ENCODE results near the gene COPE. TPM values are rescaled to one million over a fixed set of nuclear protein-coding genes. Genes with fewer than 3 reads are reported as not detected.
"Not testable (repeated sequence)": the region's sequence is repeated elsewhere in the genome, so short reads cannot be mapped to it uniquely, and the experiment has no call there.

COPE gene
- total RNA-seq, 1 donor, result 179 TPM

- TF ChIP-seq, protein P1, sequence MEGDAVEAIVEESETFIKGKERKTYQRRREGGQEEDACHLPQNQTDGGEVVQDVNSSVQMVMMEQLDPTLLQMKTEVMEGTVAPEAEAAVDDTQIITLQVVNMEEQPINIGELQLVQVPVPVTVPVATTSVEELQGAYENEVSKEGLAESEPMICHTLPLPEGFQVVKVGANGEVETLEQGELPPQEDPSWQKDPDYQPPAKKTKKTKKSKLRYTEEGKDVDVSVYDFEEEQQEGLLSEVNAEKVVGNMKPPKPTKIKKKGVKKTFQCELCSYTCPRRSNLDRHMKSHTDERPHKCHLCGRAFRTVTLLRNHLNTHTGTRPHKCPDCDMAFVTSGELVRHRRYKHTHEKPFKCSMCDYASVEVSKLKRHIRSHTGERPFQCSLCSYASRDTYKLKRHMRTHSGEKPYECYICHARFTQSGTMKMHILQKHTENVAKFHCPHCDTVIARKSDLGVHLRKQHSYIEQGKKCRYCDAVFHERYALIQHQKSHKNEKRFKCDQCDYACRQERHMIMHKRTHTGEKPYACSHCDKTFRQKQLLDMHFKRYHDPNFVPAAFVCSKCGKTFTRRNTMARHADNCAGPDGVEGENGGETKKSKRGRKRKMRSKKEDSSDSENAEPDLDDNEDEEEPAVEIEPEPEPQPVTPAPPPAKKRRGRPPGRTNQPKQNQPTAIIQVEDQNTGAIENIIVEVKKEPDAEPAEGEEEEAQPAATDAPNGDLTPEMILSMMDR (IDR thresholded peaks at IDR 0.05; ENCODE audit: extremely low read depth, low read depth, low read length), result no peak
- H3K4me2 ChIP-seq (ENCODE audit: insufficient read depth, low read length), result no peak overlapping the region
- H4K20me1 ChIP-seq (ENCODE audit: insufficient read depth, low read length), result no peaks in the 10 kb centered on the region
- peaks cover 5% of the 10 kb centered on the region for H3K27me3 ChIP-seq (ENCODE audit: insufficient read depth, low read length)
- no peak overlapping the region for H3K27ac ChIP-seq (ENCODE audit: low read depth, low read length)
- no peak overlapping the region for H3K4me3 ChIP-seq (ENCODE audit: insufficient read depth, low read length)
- H2AFZ ChIP-seq (ENCODE audit: low read length), result no peak overlapping the region
- no peaks in the 10 kb centered on the region for H3K79me2 ChIP-seq (ENCODE audit: insufficient read depth, low read length)
- no peaks in the 10 kb centered on the region for H3K36me3 ChIP-seq (ENCODE audit: insufficient read depth, low read length)
- H3K4me1 ChIP-seq (ENCODE audit: insufficient read depth, low read length), result no peaks in the 10 kb centered on the region
- peak; percentile 65 for DNase-seq (ENCODE audit: insufficient read length, low spot score, missing footprints)
- no peaks in the 10 kb centered on the region for H3K9me3 ChIP-seq (ENCODE audit: low read depth, low read length)
Observed at GRCh38 chr19:18961767-18962620, 42.8 kb upstream of the COPE start.

DNA sequence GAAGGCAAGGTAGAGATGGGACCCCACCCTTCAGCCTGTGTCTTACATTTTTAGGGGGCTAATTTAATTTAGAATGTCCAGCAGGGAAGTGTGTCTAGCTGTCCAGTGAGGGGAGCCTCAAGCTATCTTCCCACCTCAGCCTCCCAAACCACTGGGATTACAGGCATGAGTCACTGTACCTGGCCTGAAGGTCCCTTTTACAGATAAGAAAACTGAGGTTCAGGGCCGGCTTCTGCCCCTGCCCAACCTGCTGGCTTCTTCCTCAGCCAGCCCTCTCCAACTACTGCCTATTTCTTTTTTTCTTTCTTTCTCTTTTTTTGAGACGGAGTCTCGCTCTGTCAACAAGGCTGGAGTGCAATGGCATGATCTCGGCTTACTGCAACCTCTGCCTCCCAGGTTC lies 41.2 kb upstream of the COPE start:
- no peaks in the 10 kb centered on the region for H3K79me2 ChIP-seq (ENCODE audit: insufficient read depth, low read length)
- no peaks in the 10 kb centered on the region for H4K20me1 ChIP-seq (ENCODE audit: insufficient read depth, low read length)
- no peak overlapping the region for H3K4me2 ChIP-seq (ENCODE audit: insufficient read depth, low read length)
- peak; percentile 17 for DNase-seq (ENCODE audit: insufficient read length, low spot score, missing footprints)
- H3K4me1 ChIP-seq (ENCODE audit: insufficient read depth, low read length), result no peaks in the 10 kb centered on the region
- H3K27ac ChIP-seq (ENCODE audit: low read depth, low read length), result no peak overlapping the region
- H3K36me3 ChIP-seq (ENCODE audit: insufficient read depth, low read length), result no peaks in the 10 kb centered on the region
- TF ChIP-seq, protein P1 (IDR thresholded peaks at IDR 0.05; ENCODE audit: extremely low read depth, low read depth, low read length), result no peak
- peaks cover 5% of the 10 kb centered on the region for H3K27me3 ChIP-seq (ENCODE audit: insufficient read depth, low read length)
- H2AFZ ChIP-seq (ENCODE audit: low read length), result no peak overlapping the region
- H3K9me3 ChIP-seq (ENCODE audit: low read depth, low read length), result no peaks in the 10 kb centered on the region
- no peak overlapping the region for H3K4me3 ChIP-seq (ENCODE audit: insufficient read depth, low read length)

GRCh38 chr19:18955042-18955441 lies 35.9 kb upstream of the COPE start:
- Histone ChIP-seq H3K36me3 (ENCODE audit: insufficient read depth, low read length) (no peaks in the 10 kb centered on the region), H3K27me3 (ENCODE audit: insufficient read depth, low read length) (no peaks in the 10 kb centered on the region), H3K4me3 (ENCODE audit: insufficient read depth, low read length) (no peak overlapping the region), H3K4me1 (ENCODE audit: insufficient read depth, low read length) (peaks cover 6% of the 10 kb centered on the region), H3K79me2 (ENCODE audit: insufficient read depth, low read length) (no peaks in the 10 kb centered on the region), H3K4me2 (ENCODE audit: insufficient read depth, low read length) (no peak overlapping the region), H3K27ac (ENCODE audit: low read depth, low read length) (no peak overlapping the region), H2AFZ (ENCODE audit: low read length) (no peak overlapping the region), H3K9me3 (ENCODE audit: low read depth, low read length) (no peaks in the 10 kb centered on the region), H4K20me1 (ENCODE audit: insufficient read depth, low read length) (peaks cover 3% of the 10 kb centered on the region)
- DNase-seq (ENCODE audit: insufficient read length, low spot score, missing footprints), result no peak
- TF ChIP-seq, protein P1 (IDR thresholded peaks at IDR 0.05; ENCODE audit: extremely low read depth, low read depth, low read length), result no peak

GRCh38 chr19:18954094-18954493 lies 34.9 kb upstream of the COPE start:
- H3K9me3 ChIP-seq (ENCODE audit: low read depth, low read length), result no peaks in the 10 kb centered on the region

GRCh38 chr19:18952364-18953003 lies 33.3 kb upstream of the COPE start:
- H4K20me1 ChIP-seq (ENCODE audit: insufficient read depth, low read length); H3K27me3 ChIP-seq (ENCODE audit: insufficient read depth, low read length); H2AFZ ChIP-seq (ENCODE audit: low read length); H3K4me3 ChIP-seq (ENCODE audit: insufficient read depth, low read length); H3K9me3 ChIP-seq (ENCODE audit: low read depth, low read length); H3K4me2 ChIP-seq (ENCODE audit: insufficient read depth, low read length); H3K36me3 ChIP-seq (ENCODE audit: insufficient read depth, low read length); DNase-seq (ENCODE audit: insufficient read length, low spot score, missing footprints); H3K27ac ChIP-seq (ENCODE audit: low read depth, low read length); H3K79me2 ChIP-seq (ENCODE audit: insufficient read depth, low read length); H3K4me1 ChIP-seq (ENCODE audit: insufficient read depth, low read length): not testable (repeated sequence)

More at GRCh38 chr19:18954094-18954493, 34.9 kb upstream of the COPE start:
- H4K20me1 ChIP-seq (ENCODE audit: insufficient read depth, low read length), result peaks cover 3% of the 10 kb centered on the region
- H3K4me3 ChIP-seq (ENCODE audit: insufficient read depth, low read length), result no peak overlapping the region
- no peaks in the 10 kb centered on the region for H3K27me3 ChIP-seq (ENCODE audit: insufficient read depth, low read length)
- no peak overlapping the region for H2AFZ ChIP-seq (ENCODE audit: low read length)
- no peaks in the 10 kb centered on the region for H3K36me3 ChIP-seq (ENCODE audit: insufficient read depth, low read length)
- H3K27ac ChIP-seq (ENCODE audit: low read depth, low read length), result no peak overlapping the region
- TF ChIP-seq, protein P1 (IDR thresholded peaks at IDR 0.05; ENCODE audit: extremely low read depth, low read depth, low read length), result no peak
- no peak for DNase-seq (ENCODE audit: insufficient read length, low spot score, missing footprints)
- H3K4me2 ChIP-seq (ENCODE audit: insufficient read depth, low read length), result no peak overlapping the region
- H3K79me2 ChIP-seq (ENCODE audit: insufficient read depth, low read length), result no peaks in the 10 kb centered on the region
- peaks cover 6% of the 10 kb centered on the region for H3K4me1 ChIP-seq (ENCODE audit: insufficient read depth, low read length)

Measured in osteoblast (primary cell).